Activated CD4-positive, alpha-beta memory T cell treated with anti-CD3 and anti-CD28 coated beads for 36 hours (primary cell): ENCODE measurements around the gene PRPSAP1. TPM values are rescaled to one million over a fixed set of nuclear protein-coding genes. Genes with fewer than 3 reads are reported as not detected.
"Not testable (repeated sequence)": the region's sequence is repeated elsewhere in the genome, so short reads cannot be mapped to it uniquely, and the experiment has no call there.

ENCODE experiments used
- CTCF ChIA-PET: fragments of 350-600 bp; sonication (Branson Sonifier 250); formaldehyde crosslinking; loops from one replicate; lab custom pipeline; 2021; ENCODE audit warnings: antibody characterized with exemption, inconsistent platforms; lab: Charles Lee
- POLR2A ChIA-PET: fragments of 350-600 bp; sonication (Branson Sonifier 250); formaldehyde crosslinking; loops from one replicate; lab custom pipeline; 2021; ENCODE audit warnings: antibody characterized with exemption; lab: Charles Lee
- DNase-seq: peaks from one replicate; pipeline ENCODE4 v3.0.0-alpha.2; 2020
- H3K27ac Mint-ChIP-seq: one replicate; pipeline ENCODE4 v1.8.0; 2021; ENCODE audit warnings: mixed read lengths
- H3K27me3 Mint-ChIP-seq: one replicate; pipeline ENCODE4 v1.8.0; 2021; ENCODE audit warnings: mixed read lengths
- H3K36me3 Mint-ChIP-seq: one replicate; pipeline ENCODE4 v1.8.0; 2021; ENCODE audit warnings: mixed read lengths
- H3K4me1 Mint-ChIP-seq: one replicate; pipeline ENCODE4 v1.8.0; 2021; ENCODE audit warnings: low read depth, mixed read lengths
- H3K4me3 Mint-ChIP-seq: one replicate; pipeline ENCODE4 v1.8.0; 2021; ENCODE audit warnings: mild to moderate bottlenecking, mixed read lengths
- H3K9me3 Mint-ChIP-seq: one replicate; pipeline ENCODE4 v1.8.0; 2021; ENCODE audit warnings: mixed read lengths
- intact Hi-C: fragments of 100-400 bp; cut with micrococcal nuclease; formaldehyde crosslinking; loops from one replicate; pipeline ENCODE4 v1.15.1; 2023
- total RNA-seq, 2 experiments: library from RNA; stranded (reverse); gene quantifications; one replicate each; pipeline ENCODE4 v1.2.3, GENCODE V29; 2021

Gene PRPSAP1
- total RNA-seq, 2 experiments from 2014 or later: 40.1 to 42.1 TPM

DNA sequence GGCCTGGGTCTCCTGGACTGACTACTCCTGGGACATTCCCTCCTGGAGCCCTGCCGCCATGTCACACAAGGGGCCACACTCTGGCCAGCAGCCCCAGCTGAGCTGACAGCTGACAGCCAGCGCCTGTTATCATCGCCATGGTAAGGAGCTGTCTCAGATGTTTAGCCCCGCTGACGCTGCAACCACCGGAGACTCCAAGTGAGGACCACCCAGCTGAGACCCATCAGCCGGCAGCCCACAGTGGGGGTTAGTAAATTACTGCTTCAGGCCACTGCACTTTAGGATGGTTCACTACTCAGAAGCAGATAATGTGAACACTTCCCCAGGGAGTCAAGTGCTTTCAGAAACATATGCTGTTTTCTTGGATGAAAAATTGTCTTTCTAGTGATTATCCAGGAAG, 16.1 kb upstream of the PRPSAP1 start:
- intact Hi-C loops: no loop called here
- CTCF ChIA-PET: interaction anchor here (0.6 to 3.2 kb wide), 7 partner anchors 10 to 28 kb away, joined by 3 to 18 read pairs (median 4); partner anchors contain the start of gene SPHK1
- H3K27ac Mint-ChIP-seq: no peak overlapping the region
- H3K27me3 Mint-ChIP-seq: no peaks in the 10 kb centered on the region
- H3K9me3 Mint-ChIP-seq: no peaks in the 10 kb centered on the region
- peaks cover 5% of the 10 kb centered on the region for H3K4me1 Mint-ChIP-seq
- no peak overlapping the region for H3K4me3 Mint-ChIP-seq
- no peaks in the 10 kb centered on the region for H3K36me3 Mint-ChIP-seq
- POLR2A ChIA-PET: no interaction called here
- DNase-seq: no peak

- Mint-ChIP-seq H3K36me3 (no peaks in the 10 kb centered on the region), H3K27me3 (no peaks in the 10 kb centered on the region), H3K4me3 (no peak overlapping the region), H3K9me3 (no peaks in the 10 kb centered on the region), H3K4me1 (peaks cover 5% of the 10 kb centered on the region), H3K27ac (no peak overlapping the region)
- intact Hi-C loops: no loop called here
- ChIA-PET POLR2A (interaction anchor here (0.6 kb wide), 1 partner anchor 1178 kb away, joined by 3 read pairs; no protein-coding TSS in a partner anchor), CTCF (interaction anchor here (1.0 to 3.2 kb wide), 4 partner anchors 9 to 28 kb away, joined by 3 to 18 read pairs (median 8); partner anchors contain the start of gene SPHK1)
- DNase-seq: no peak
Measured at GRCh38 chr17:76369379-76369778, 15.7 kb upstream of the PRPSAP1 start.

DNA sequence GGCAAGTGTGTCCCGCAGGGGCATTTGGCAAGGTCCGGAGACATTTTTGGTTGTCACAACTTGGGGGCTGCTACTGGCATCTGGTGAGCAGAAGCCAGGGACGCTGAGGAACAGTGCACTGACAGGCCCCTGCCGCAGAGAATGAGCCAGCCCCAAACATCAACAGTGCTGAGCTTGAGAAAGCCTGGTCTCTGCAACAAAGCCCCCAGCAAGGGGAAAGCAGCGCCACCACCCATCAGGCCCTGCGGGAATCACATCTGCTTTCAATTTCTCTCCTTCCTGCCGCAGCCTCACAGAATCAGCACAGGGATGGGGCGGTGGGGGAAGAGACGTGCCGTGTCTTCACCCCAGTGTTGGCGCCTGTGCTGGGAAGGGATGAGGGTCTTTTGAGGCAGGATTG, 14.8 kb upstream of the PRPSAP1 start:
- ChIA-PET CTCF (no interaction called here), POLR2A (no interaction called here)
- intact Hi-C loops: no loop called here
- no peak overlapping the region for H3K4me3 Mint-ChIP-seq
- no peaks in the 10 kb centered on the region for H3K36me3 Mint-ChIP-seq
- no peak for DNase-seq
- H3K9me3 Mint-ChIP-seq: no peaks in the 10 kb centered on the region
- no peak overlapping the region for H3K27ac Mint-ChIP-seq
- H3K27me3 Mint-ChIP-seq: no peaks in the 10 kb centered on the region
- H3K4me1 Mint-ChIP-seq: peaks cover 5% of the 10 kb centered on the region

DNA sequence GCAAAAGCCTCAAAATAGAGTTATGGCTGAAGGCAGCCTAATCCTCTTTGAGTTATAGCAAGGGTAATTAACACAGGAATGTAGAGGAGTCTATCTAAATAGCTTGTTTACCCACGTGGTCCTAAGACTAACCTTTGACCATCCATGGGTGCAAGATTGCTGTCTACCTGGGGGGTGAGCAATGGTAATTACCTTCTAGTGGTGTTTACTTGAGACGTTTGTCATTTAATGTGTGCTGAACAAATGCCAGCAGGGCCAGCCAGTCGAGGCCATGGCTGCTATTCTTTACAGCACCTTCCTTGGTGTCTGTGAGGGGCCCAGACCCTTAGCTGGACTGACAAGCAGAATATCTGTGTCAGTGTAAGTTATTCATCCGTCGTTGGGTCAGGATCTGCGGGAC, 13.9 kb upstream of the PRPSAP1 start:
- ChIA-PET POLR2A (no interaction called here), CTCF (no interaction called here)
- H3K4me1 Mint-ChIP-seq: peaks cover 5% of the 10 kb centered on the region

GRCh38 chr17:76366247-76366646, 12.5 kb upstream of the PRPSAP1 start:
- ChIA-PET POLR2A (no interaction called here), CTCF (interaction anchor here (1.5 to 3.0 kb wide), 3 partner anchors 13 to 31 kb away, joined by 4 to 18 read pairs (median 7); partner anchors contain the start of genes PRPSAP1 and SPHK1)
- no peak for DNase-seq
- intact Hi-C loops: no loop called here
- no peaks in the 10 kb centered on the region for H3K36me3 Mint-ChIP-seq
- no peaks in the 10 kb centered on the region for H3K4me1 Mint-ChIP-seq
- no peak overlapping the region for H3K4me3 Mint-ChIP-seq
- H3K9me3 Mint-ChIP-seq: no peaks in the 10 kb centered on the region
- H3K27me3 Mint-ChIP-seq: no peaks in the 10 kb centered on the region
- no peak overlapping the region for H3K27ac Mint-ChIP-seq

More for the DNA sequence above, 13.9 kb upstream of the PRPSAP1 start:
- H3K9me3 Mint-ChIP-seq: no peaks in the 10 kb centered on the region
- H3K27me3 Mint-ChIP-seq: no peaks in the 10 kb centered on the region
- no peak overlapping the region for H3K4me3 Mint-ChIP-seq
- no peak overlapping the region for H3K27ac Mint-ChIP-seq
- intact Hi-C loops: loop anchor here (1.0 kb wide), 1 partner anchor 12 kb away; no protein-coding TSS in a partner anchor
- no peaks in the 10 kb centered on the region for H3K36me3 Mint-ChIP-seq
- no peak for DNase-seq

DNA sequence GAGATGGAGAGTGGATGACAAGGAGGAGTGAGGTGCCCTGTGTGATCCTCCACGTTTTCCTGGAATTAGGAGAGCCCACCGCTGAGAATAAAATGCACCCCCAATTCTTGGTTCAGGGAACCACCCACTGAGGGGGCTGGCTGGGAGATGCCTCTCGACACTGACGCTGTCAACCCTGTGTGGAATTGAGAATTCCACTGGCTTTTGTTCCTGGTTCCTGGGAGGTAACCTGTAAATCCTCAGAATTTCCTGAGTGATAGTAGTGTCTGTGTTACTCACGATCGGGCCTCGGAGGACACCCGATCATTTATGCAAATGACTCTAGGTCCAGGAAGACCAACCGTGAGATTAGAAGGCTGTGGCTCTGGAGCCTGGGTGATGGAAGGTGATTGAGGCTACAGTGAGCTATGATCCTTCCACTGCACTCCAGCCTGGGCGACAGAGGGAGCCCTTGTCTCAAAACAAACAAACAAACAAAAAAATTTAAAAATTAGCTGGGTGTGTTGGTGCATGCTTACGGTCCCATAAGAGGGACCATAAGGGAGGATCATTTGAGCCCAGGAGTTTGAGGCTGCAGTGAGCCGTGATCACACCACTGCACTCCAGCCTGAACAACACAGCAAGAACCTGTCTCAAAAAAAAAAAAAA, 11.7 kb upstream of the PRPSAP1 start:
- ChIA-PET POLR2A (no interaction called here), CTCF (interaction anchor here (1.5 to 3.0 kb wide), 3 partner anchors 12 to 32 kb away, joined by 4 to 18 read pairs (median 7); partner anchors contain the start of genes PRPSAP1 and SPHK1)
- H3K36me3 Mint-ChIP-seq: no peaks in the 10 kb centered on the region
- no peak overlapping the region for H3K4me3 Mint-ChIP-seq
- no peak for DNase-seq
- H3K9me3 Mint-ChIP-seq: no peaks in the 10 kb centered on the region
- no peak overlapping the region for H3K27ac Mint-ChIP-seq
- no peaks in the 10 kb centered on the region for H3K4me1 Mint-ChIP-seq
- H3K27me3 Mint-ChIP-seq: no peaks in the 10 kb centered on the region
- intact Hi-C loops: no loop called here

- POLR2A ChIA-PET: interaction anchor here (1.3 kb wide), 1 partner anchor 9 kb away, joined by 3 read pairs; the partner anchor contains the start of gene PRPSAP1
- intact Hi-C loops: no loop called here
- CTCF ChIA-PET: interaction anchor here (1.3 to 2.0 kb wide), 3 partner anchors 10 to 35 kb away, joined by 3 to 10 read pairs (median 5); partner anchors contain the start of genes PRPSAP1 and SPHK1
Measured at GRCh38 chr17:76363107-76363842, 9.6 kb upstream of the PRPSAP1 start.

DNA sequence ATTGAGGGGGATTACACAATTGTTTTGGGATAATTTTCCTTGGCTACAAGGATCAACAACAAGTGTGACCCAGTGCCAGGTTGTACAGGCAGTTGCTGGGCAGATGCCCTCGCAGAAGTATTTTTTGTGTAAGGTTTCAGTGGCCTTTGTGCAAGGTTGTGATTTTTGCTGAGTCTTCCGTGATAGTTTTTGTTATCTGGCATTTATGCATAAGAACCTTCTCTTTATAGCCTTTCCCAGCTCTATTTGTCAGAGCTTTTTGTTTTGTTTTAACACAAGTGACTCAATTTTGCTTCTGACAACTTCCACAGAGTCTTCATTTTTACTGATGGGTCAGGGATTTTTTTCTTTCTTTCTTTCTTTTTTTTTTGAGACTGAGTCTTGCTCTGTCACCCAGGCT, 6.7 kb upstream of the PRPSAP1 start:
- no peaks in the 10 kb centered on the region for H3K9me3 Mint-ChIP-seq
- no peaks in the 10 kb centered on the region for H3K4me1 Mint-ChIP-seq
- H3K27me3 Mint-ChIP-seq: no peaks in the 10 kb centered on the region
- no peaks in the 10 kb centered on the region for H3K36me3 Mint-ChIP-seq
- POLR2A ChIA-PET: interaction anchor here (0.7 kb wide), 1 partner anchor 147 kb away, joined by 5 read pairs; no protein-coding TSS in a partner anchor
- CTCF ChIA-PET: interaction anchor here (1.1 kb wide), 1 partner anchor 9 kb away, joined by 3 read pairs; no protein-coding TSS in a partner anchor
- intact Hi-C loops: no loop called here
- no peak for DNase-seq
- H3K27ac Mint-ChIP-seq: no peak overlapping the region
- H3K4me3 Mint-ChIP-seq: no peak overlapping the region

More at GRCh38 chr17:76363107-76363842, 9.6 kb upstream of the PRPSAP1 start:
- H3K27ac Mint-ChIP-seq: no peak overlapping the region
- H3K9me3 Mint-ChIP-seq: no peaks in the 10 kb centered on the region
- no peak overlapping the region for H3K4me3 Mint-ChIP-seq
- no peaks in the 10 kb centered on the region for H3K36me3 Mint-ChIP-seq
- H3K27me3 Mint-ChIP-seq: no peaks in the 10 kb centered on the region
- no peaks in the 10 kb centered on the region for H3K4me1 Mint-ChIP-seq
- no peak for DNase-seq

DNA sequence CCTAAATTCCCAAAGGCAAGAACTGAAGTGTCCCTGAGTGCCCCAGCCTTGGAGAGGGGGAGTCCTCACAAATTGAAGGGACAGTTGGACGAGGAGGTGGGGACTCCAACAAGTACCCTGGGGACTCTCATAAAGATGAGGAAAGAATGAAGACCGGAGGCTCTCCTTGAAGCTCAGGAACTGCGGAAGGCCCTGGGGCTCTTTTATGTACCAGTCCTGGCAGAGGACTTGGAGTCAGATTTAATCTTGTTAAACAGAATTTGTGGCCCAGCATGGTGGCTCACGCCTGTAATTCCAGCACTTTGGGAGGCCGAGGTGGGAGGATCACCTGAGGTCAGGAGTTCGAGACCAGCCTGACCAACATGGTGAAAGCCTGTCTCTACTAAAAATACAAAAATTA, 6.1 kb upstream of the PRPSAP1 start:
- CTCF ChIA-PET: interaction anchor here (1.1 kb wide), 1 partner anchor 10 kb away, joined by 3 read pairs; no protein-coding TSS in a partner anchor
- H3K9me3 Mint-ChIP-seq, POLR2A ChIA-PET, H3K4me1 Mint-ChIP-seq, intact Hi-C loops, H3K27me3 Mint-ChIP-seq, H3K36me3 Mint-ChIP-seq, H3K4me3 Mint-ChIP-seq, DNase-seq, H3K27ac Mint-ChIP-seq: not testable (repeated sequence)

GRCh38 chr17:76359375-76359774, 5.7 kb upstream of the PRPSAP1 start:
- Mint-ChIP-seq H3K27ac (no peak overlapping the region), H3K27me3 (no peaks in the 10 kb centered on the region), H3K4me3 (no peak overlapping the region), H3K4me1 (peaks cover 4% of the 10 kb centered on the region), H3K9me3 (no peaks in the 10 kb centered on the region), H3K36me3 (no peaks in the 10 kb centered on the region)
- DNase-seq: no peak
- intact Hi-C loops: no loop called here
- ChIA-PET POLR2A (no interaction called here), CTCF (interaction anchor here (1.1 kb wide), 1 partner anchor 10 kb away, joined by 3 read pairs; no protein-coding TSS in a partner anchor)

GRCh38 chr17:76357597-76358158, 4.0 kb upstream of the PRPSAP1 start:
- no peak for DNase-seq
- no peak overlapping the region for H3K27ac Mint-ChIP-seq
- ChIA-PET POLR2A (no interaction called here), CTCF (interaction anchor here (0.9 to 8.4 kb wide), 3 partner anchors 13 to 40 kb away, joined by 3 to 97 read pairs (median 3); partner anchors contain the start of gene SPHK1)
- H3K9me3 Mint-ChIP-seq: no peaks in the 10 kb centered on the region
- H3K27me3 Mint-ChIP-seq: no peaks in the 10 kb centered on the region
- intact Hi-C loops: no loop called here
- no peak overlapping the region for H3K4me3 Mint-ChIP-seq
- no peaks in the 10 kb centered on the region for H3K36me3 Mint-ChIP-seq
- H3K4me1 Mint-ChIP-seq: peaks cover 10% of the 10 kb centered on the region
